ENCODE measurements around the gene CTNNA3.

GRCh38 chr10:66788178-66788987, 907.6 kb downstream of the CTNNA3 start:
- TF ChIP-seq POLR2A (IDR thresholded peaks at IDR 0.05) (no peak), CTCF (IDR thresholded peaks at IDR 0.05) (no peak)

Measured in uterus (tissue), 2 donors.